ENCODE data around the gene CRKL.

CRKL gene

GRCh38 chr22:20997536-20998257 is 80.5 kb downstream of the CRKL start:
- no peak for DNase-seq

GRCh38 chr22:20998411-20999336 is 81.5 kb downstream of the CRKL start:
- DNase-seq = peak; percentile 5

- no peak for DNase-seq
Measured at GRCh38 chr22:20999350-21000206, 82.4 kb downstream of the CRKL start.

- DNase-seq = no peak
Measured at GRCh38 chr22:21000207-21000986, 83.2 kb downstream of the CRKL start.

GRCh38 chr22:21000987-21001600 is 83.9 kb downstream of the CRKL start:
- peak; percentile 1 for DNase-seq

- DNase-seq = peak; percentile 92
Measured at GRCh38 chr22:21001601-21002325, 84.6 kb downstream of the CRKL start, which contains the start of gene THAP7. Gene THAP7, minus strand, starts transcription at chr22:21002118. Its CDS starts 207 bp downstream, at chr22:21001911.

Data from HCEC 1CT (cell line).